Measurements from ENCODE around the gene KHDRBS1. TPM values are rescaled to one million over a fixed set of nuclear protein-coding genes. Genes with fewer than 3 reads are reported as not detected.
A peak's percentile ranks its signal among the peaks of the same experiment; 100 is the strongest.
"Not testable (repeated sequence)": the region's sequence is repeated elsewhere in the genome, so short reads cannot be mapped to it uniquely, and the experiment has no call there.

The KHDRBS1 gene
- total RNA-seq, 1 donor = 53.8 TPM

DNA sequence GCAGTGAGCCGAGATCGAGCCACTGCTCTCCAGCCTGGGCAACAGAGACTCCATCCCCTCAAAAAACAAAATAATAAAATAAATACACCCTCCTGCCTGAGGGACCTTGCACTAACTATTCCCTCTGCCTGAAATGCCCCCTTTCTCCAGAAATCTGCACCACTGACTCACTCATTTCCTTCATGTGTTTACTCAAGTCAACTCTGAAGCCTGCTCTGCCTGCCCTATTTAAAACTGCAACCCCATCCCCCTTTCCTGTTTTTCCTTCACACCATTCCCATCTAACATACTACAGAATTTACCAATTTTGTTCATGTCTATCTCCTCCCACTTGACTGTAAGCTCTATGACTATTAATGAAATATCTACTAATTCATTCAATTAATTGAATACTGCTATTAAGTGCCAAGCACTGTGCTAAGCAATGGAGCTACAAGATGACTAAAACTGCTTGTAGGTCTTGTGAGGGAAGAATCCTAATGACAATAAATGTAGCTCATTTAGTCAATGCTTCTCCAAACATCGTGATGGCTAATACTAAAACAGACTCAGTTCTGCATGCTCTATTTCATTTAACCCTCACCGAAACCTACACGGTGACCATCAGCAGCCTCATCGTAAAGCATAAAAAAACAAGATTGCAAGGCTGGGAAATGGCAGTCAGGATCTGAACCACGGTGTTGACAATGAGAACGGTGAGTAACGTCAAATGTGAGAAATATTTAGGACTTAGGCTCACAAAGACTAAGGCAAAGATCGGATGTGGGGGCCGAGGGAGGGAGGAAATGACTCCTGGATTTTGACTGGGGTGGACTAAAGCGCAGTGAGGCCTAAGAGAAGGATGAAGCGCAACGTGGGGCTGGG lies 58.3 kb downstream of the KHDRBS1 start:
- H3K4me3 ChIP-seq (ENCODE audit: low read depth, low read length) = peak overlapping the region; percentile 76
- TF ChIP-seq, protein P1, sequence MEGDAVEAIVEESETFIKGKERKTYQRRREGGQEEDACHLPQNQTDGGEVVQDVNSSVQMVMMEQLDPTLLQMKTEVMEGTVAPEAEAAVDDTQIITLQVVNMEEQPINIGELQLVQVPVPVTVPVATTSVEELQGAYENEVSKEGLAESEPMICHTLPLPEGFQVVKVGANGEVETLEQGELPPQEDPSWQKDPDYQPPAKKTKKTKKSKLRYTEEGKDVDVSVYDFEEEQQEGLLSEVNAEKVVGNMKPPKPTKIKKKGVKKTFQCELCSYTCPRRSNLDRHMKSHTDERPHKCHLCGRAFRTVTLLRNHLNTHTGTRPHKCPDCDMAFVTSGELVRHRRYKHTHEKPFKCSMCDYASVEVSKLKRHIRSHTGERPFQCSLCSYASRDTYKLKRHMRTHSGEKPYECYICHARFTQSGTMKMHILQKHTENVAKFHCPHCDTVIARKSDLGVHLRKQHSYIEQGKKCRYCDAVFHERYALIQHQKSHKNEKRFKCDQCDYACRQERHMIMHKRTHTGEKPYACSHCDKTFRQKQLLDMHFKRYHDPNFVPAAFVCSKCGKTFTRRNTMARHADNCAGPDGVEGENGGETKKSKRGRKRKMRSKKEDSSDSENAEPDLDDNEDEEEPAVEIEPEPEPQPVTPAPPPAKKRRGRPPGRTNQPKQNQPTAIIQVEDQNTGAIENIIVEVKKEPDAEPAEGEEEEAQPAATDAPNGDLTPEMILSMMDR (IDR thresholded peaks at IDR 0.05; ENCODE audit: insufficient read depth, low read length) = no peak
- DNase-seq (ENCODE audit: low read depth) = peak; percentile 52

DNA sequence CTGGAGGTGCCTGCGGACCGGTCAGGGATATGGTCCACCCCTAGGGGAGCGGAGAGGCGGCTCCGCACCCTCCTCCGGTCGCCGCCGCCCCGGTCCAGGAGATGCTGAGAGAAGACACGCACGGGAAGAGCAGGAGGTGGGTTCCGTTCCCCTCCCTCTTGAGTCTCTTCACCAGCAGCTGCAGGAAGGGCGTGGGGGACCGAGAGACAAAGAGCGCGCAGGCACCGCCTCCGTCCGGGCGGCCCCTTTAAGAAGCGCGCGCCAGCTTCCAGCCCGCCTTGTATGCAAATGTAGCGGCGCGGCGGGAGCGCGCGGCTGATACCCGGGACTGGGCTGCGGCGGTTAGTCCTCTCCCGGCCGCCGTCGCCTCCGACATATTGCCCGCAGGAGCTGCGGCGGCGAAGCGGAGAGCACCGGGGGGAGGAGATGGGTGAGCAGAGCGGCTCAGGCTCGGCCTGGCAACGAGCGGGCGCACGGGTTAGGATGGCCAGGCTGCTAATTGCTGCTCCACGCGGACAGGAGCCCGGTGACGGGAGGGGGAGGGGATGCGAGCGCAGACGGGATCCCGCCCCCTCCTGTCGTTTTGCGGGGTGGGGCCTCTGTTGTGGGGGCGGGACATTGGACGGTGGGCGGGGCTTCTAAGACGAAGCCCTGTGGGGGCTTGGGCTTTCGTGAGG lies 59.1 kb downstream of the KHDRBS1 start, which contains the start of gene TMEM39B:
Gene TMEM39B (plus strand): TSS at position 318 of the 677 bp plus-strand sequence. CDS start 109 bp downstream, at position 427.
- peak; percentile 93 for DNase-seq (ENCODE audit: low read depth)
- H3K4me3 ChIP-seq (ENCODE audit: low read depth, low read length) = peak within 1 kb of the TSS; percentile 76
- TF ChIP-seq, protein P1 (IDR thresholded peaks at IDR 0.05; ENCODE audit: insufficient read depth, low read length) = peak; percentile 22

DNA sequence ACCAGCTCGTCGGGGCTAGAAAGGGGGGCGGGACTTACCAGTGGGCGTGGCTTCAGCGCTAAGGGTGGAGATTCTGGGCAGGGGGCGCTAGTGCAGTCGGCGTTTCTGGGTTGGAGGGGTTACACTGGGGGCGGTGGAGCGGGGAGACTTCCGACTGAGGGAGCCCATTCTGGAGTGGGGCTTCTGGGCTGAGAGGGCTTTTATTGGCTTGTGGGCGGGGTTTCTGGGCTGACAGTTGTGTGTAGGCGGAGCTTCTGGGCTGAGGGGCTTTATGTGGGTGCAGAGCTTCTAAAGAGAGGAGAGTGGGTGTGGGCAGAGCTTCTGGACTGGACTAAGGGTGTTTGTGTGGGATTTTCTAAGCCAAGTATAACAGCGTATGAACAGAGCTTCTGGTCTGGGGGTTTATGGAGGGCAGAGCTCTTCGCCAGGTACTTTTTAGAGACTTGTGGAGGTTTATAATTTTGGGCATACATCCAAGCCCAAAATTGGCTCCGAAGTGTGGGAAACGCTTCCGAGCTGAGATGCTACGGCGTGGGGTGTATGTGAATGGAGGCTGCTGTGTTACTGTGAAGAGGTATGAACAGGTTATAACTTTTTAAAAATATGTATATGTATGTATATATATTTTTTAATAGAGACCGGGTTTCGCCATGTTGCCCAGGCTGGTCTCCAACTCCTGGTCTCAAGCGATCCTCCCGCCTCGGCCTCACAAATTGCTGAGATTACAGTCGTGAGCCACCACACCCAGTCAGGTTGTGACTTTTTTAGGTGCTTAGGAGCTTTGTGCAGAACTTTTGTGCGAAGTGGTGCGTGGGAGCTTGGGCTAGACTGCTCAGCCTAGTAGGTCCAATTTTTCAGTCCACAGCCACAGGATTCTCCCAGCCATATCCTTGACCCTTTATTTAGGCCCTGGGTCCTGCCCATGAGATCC lies 59.9 kb downstream of the KHDRBS1 start:
- no peak for DNase-seq (ENCODE audit: low read depth)
- TF ChIP-seq, protein P1 (IDR thresholded peaks at IDR 0.05; ENCODE audit: insufficient read depth, low read length) = peak; percentile 29
- H3K4me3 ChIP-seq (ENCODE audit: low read depth, low read length) = peak overlapping the region; percentile 76

DNA sequence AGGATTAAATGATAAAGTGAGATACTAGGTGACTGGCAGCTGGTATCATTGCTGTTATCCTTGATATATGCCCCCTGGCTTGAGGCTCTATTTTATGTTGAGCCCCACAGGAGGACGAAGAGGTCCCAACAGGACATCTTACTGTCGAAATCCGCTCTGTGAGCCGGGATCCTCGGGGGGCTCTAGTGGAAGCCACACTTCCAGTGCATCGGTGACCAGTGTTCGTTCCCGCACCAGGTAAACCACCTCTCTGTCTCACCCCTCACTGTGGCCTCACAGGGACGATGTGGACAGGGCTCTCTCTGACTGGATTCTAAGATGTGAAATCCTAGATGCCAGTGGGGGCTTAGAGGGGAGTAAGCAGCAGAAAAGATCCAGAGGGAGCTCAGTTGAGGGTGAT lies 61.2 kb downstream of the KHDRBS1 start:
- DNase-seq (ENCODE audit: low read depth) = no peak
- H3K4me3 ChIP-seq (ENCODE audit: low read depth, low read length) = no peak overlapping the region
- TF ChIP-seq, protein P1 (IDR thresholded peaks at IDR 0.05; ENCODE audit: insufficient read depth, low read length) = no peak

DNA sequence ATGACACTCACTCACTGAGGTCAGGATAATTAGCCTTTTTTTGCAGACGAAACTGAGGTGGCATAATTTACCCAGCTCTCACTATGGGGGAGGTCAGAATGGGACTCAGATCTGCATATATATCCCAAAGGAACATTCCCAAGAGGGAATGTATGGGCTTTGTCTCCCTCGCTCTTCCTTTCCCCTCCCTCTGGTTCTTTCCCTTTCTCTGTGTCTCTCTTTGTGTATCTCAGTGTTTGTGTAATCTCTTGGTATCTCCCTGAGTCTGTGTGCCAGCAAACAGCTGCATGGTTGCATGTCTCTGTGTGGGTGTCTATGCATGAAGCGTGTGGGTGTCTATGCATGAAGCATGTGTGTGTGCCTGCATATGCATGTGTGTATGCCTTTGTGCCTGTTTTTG lies 63.8 kb downstream of the KHDRBS1 start:
- TF ChIP-seq, protein P1 (IDR thresholded peaks at IDR 0.05; ENCODE audit: insufficient read depth, low read length) = no peak
- no peak for DNase-seq (ENCODE audit: low read depth)
- H3K4me3 ChIP-seq (ENCODE audit: low read depth, low read length) = no peak overlapping the region

DNA sequence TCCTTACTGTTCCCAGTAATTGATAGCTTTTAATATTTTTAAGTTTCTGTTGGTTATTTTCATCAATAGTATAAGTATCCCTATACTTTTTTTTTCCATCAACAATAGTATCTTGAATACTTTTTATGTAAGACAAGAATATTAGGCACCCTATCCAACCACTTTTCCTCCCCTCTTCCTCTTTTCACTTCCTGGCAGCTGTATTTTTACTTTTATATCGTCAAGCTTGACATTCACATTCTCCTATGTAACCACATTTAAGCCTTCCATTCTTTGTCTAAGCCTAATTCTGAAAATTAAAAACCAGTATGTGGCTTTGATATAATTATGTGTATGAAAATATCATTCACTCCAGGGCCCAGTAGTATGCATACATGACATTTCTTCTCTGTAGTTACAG lies 68.4 kb downstream of the KHDRBS1 start:
- DNase-seq (ENCODE audit: low read depth) = no peak
- no peak overlapping the region for H3K4me3 ChIP-seq (ENCODE audit: low read depth, low read length)
- TF ChIP-seq, protein P1 (IDR thresholded peaks at IDR 0.05; ENCODE audit: insufficient read depth, low read length) = no peak

DNA sequence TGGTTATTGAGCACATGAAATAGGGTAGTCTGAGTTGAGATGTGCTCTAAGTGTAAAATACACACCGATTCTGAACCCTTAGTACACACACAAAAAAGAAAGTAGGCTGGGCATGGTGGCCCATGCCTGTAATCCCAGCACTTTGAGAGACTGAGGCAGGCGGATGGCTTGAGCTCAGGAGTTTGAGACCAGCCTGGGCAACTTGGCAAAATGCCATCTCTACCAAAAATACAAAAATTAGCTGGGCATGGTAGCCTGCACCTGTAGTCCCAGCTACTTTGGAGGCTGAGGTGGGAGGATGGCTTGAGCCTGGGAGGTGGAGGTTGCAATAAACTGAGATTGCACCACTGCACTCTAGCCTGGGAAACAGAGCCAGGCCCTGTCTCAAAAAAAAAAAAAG lies 72.7 kb downstream of the KHDRBS1 start:
- not testable (repeated sequence) for H3K4me3 ChIP-seq (ENCODE audit: low read depth, low read length); DNase-seq (ENCODE audit: low read depth)

Data from fibroblast of the aortic adventitia (primary cell).